H9 (cell line): Measurements from ENCODE around the gene MLIP. TPM values are rescaled to one million over a fixed set of nuclear protein-coding genes. Genes with fewer than 3 reads are reported as not detected.

Experiments
- DNase-seq: peaks from one replicate; pipeline ENCODE4 v3.0.0-alpha.2; 2017
- H2AFZ ChIP-seq: one replicate; pipeline ENCODE4 v1.6.1; 2013; ENCODE audit warnings: mild to moderate bottlenecking, low read length, control low read depth, moderate library complexity
- H2AK5ac ChIP-seq: 2 replicates; pipeline ENCODE4 v1.6.1; 2013; ENCODE audit warnings: low read length, control low read depth, mixed read lengths; ENCODE audit not compliant: insufficient read length
- H2BK120ac ChIP-seq: one replicate; pipeline ENCODE4 v1.6.1; 2013; ENCODE audit warnings: low read depth, mild to moderate bottlenecking, low read length, control low read depth, inconsistent platforms; ENCODE audit not compliant: poor library complexity, severe bottlenecking
- H2BK12ac ChIP-seq: 2 replicates; pipeline ENCODE4 v1.6.1; 2013; ENCODE audit warnings: low read length, control low read depth, mixed read lengths, low read depth; ENCODE audit not compliant: insufficient read length
- H2BK15ac ChIP-seq: 2 replicates; pipeline ENCODE4 v1.6.1; 2013; ENCODE audit warnings: low read depth, low read length, control low read depth
- H2BK20ac ChIP-seq: one replicate; pipeline ENCODE4 v1.6.1; 2013; ENCODE audit warnings: low read depth, mild to moderate bottlenecking, low read length, control low read depth, inconsistent platforms; ENCODE audit not compliant: poor library complexity, severe bottlenecking
- H2BK5ac ChIP-seq: 2 replicates; pipeline ENCODE4 v1.6.1; 2013; ENCODE audit warnings: low read length, control low read depth, mixed read lengths; ENCODE audit not compliant: insufficient read length
- H3K14ac ChIP-seq: 2 replicates; pipeline ENCODE4 v1.6.1; 2013; ENCODE audit warnings: low read length, control low read depth; ENCODE audit not compliant: insufficient read depth
- H3K18ac ChIP-seq: 2 replicates; pipeline ENCODE4 v1.6.1; 2013; ENCODE audit warnings: low read depth, mild to moderate bottlenecking, mixed read lengths, low read length, control low read depth; ENCODE audit not compliant: insufficient read length
- H3K23ac ChIP-seq: 2 replicates; pipeline ENCODE4 v1.6.1; 2013; ENCODE audit warnings: low read length, control low read depth, mixed read lengths, low read depth; ENCODE audit not compliant: insufficient read length
- H3K23me2 ChIP-seq: 2 replicates; pipeline ENCODE4 v1.6.1; 2013; ENCODE audit warnings: low read depth, mild to moderate bottlenecking, mixed read lengths, low read length, control low read depth; ENCODE audit not compliant: insufficient read length, poor library complexity, severe bottlenecking
- H3K27ac ChIP-seq: 2 replicates; pipeline ENCODE4 v1.5.1; 2013; ENCODE audit warnings: low read length, control low read depth, mixed read lengths, low read depth; ENCODE audit not compliant: insufficient read length
- H3K27me3 ChIP-seq: 2 replicates; pipeline ENCODE4 v1.6.1; 2013; ENCODE audit warnings: low read length, control low read depth, inconsistent platforms; ENCODE audit not compliant: insufficient read depth
- H3K4ac ChIP-seq: 2 replicates; pipeline ENCODE4 v1.6.1; 2013; ENCODE audit warnings: low read depth, mild to moderate bottlenecking, control low read depth, inconsistent platforms, low read length, moderate library complexity
- H3K4me1 ChIP-seq: 2 replicates; pipeline ENCODE4 v1.6.1; 2013; ENCODE audit warnings: low read length, control low read depth, inconsistent platforms; ENCODE audit not compliant: insufficient read depth
- H3K4me2 ChIP-seq: 2 replicates; pipeline ENCODE4 v1.6.1; 2013; ENCODE audit warnings: low read length, control low read depth, mixed read lengths; ENCODE audit not compliant: insufficient read length, insufficient read depth
- H3K56ac ChIP-seq: 2 replicates; pipeline ENCODE4 v1.6.1; 2013; ENCODE audit warnings: low read depth, mild to moderate bottlenecking, mixed read lengths, low read length, control low read depth; ENCODE audit not compliant: insufficient read length
- H3K79me1 ChIP-seq: 2 replicates; pipeline ENCODE4 v1.6.1; 2013; ENCODE audit warnings: low read depth, mild to moderate bottlenecking, moderate library complexity, low read length, control low read depth, inconsistent platforms; ENCODE audit not compliant: insufficient read depth, poor library complexity, severe bottlenecking
- H3K79me2 ChIP-seq: 2 replicates; pipeline ENCODE4 v1.6.1; 2013; ENCODE audit warnings: low read length, control low read depth, inconsistent platforms; ENCODE audit not compliant: insufficient read depth
- H3K9ac ChIP-seq: 2 replicates; pipeline ENCODE4 v1.6.1; 2013; ENCODE audit warnings: low read length, control low read depth, mixed read lengths; ENCODE audit not compliant: insufficient read length; ENCODE audit errors: extremely low read depth
- H3K9me3 ChIP-seq: one replicate; pipeline ENCODE4 v1.6.1; 2013; ENCODE audit warnings: low read depth, low read length, inconsistent platforms; ENCODE audit not compliant: control insufficient read depth
- H3T11ph ChIP-seq: one replicate; pipeline ENCODE4 v1.6.1; 2013; ENCODE audit warnings: mild to moderate bottlenecking, low read length, control low read depth, inconsistent platforms
- H4K20me1 ChIP-seq: one replicate; pipeline ENCODE4 v1.6.1; 2013; ENCODE audit not compliant: control insufficient read depth, insufficient read length, insufficient read depth
- H4K5ac ChIP-seq: 2 replicates; pipeline ENCODE4 v1.6.1; 2013; ENCODE audit warnings: low read depth, mild to moderate bottlenecking, mixed read lengths, low read length, control low read depth; ENCODE audit not compliant: insufficient read length
- H4K8ac ChIP-seq: replicated peaks from 2 replicates; pipeline ENCODE4 v1.6.1; 2013; ENCODE audit warnings: low read length, control low read depth, mixed read lengths, low read depth; ENCODE audit not compliant: insufficient read length
- H4K91ac ChIP-seq: 2 replicates; pipeline ENCODE4 v1.6.1; 2013; ENCODE audit warnings: low read depth, mild to moderate bottlenecking, moderate library complexity, mixed read lengths, low read length, control low read depth; ENCODE audit not compliant: insufficient read length
- H3K27ac Mint-ChIP-seq, 3 experiments: 2 replicates in 2 of 3; 3 replicates in 1 of 3; pipeline ENCODE4 v1.8.0; 2020 to 2021; ENCODE audit warnings: mixed read lengths in 3 of 3, mild to moderate bottlenecking in 1 of 3, moderate library complexity in 1 of 3
- H3K27me3 Mint-ChIP-seq: 2 replicates; pipeline ENCODE4 v1.8.0; 2021; ENCODE audit warnings: low read depth, mild to moderate bottlenecking, moderate library complexity, mixed read lengths
- H3K36me3 Mint-ChIP-seq, 3 experiments: 2 replicates in 2 of 3; 3 replicates in 1 of 3; pipeline ENCODE4 v1.8.0; 2020 to 2021; ENCODE audit warnings: low read depth in 3 of 3, mixed read lengths in 3 of 3; ENCODE audit not compliant: insufficient read depth in 1 of 3
- H3K4me1 Mint-ChIP-seq, 2 experiments: 2 replicates each; pipeline ENCODE4 v1.8.0; 2020; ENCODE audit warnings: mixed read lengths in 2 of 2
- H3K4me3 Mint-ChIP-seq, 2 experiments: 2 replicates in 1 of 2; 3 replicates in 1 of 2; pipeline ENCODE4 v1.8.0; 2020 to 2021; ENCODE audit warnings: mild to moderate bottlenecking in 2 of 2, mixed read lengths in 2 of 2, moderate library complexity in 1 of 2
- H3K9me3 Mint-ChIP-seq, 2 experiments: 2 replicates in 1 of 2; 3 replicates in 1 of 2; pipeline ENCODE4 v1.8.0; 2020; ENCODE audit warnings: mild to moderate bottlenecking in 2 of 2, mixed read lengths in 2 of 2, moderate library complexity in 1 of 2
- WGBS: extraction: QIAGEN DNeasy Blood & Tissue Kit; methylation state at CpG from one replicate; pipeline ENCODE4 v1.1.7; 2013; ENCODE audit warnings: missing lambda C conversion rate, low lambda C conversion rate, mixed read lengths; ENCODE audit not compliant: insufficient read length; ENCODE audit errors: extremely low coverage; 5-methylcytosine and 5-hydroxymethylcytosine counted together
- total RNA-seq: library from RNA; stranded (reverse); gene quantifications from 2 replicates; pipeline ENCODE4 v1.2.1, GENCODE V29; 2021
- TF ChIP-seq, protein P1 (sequence below): fragments of 200-600 bp; sonication (generic); conservative IDR thresholded peaks from 3 replicates; pipeline ENCODE4 v1.8.0; 2021; ENCODE audit warnings: antibody characterized with exemption, mild to moderate bottlenecking

MLIP gene
- total RNA-seq, 1 experiment from 2014 or later: not detected

DNA sequence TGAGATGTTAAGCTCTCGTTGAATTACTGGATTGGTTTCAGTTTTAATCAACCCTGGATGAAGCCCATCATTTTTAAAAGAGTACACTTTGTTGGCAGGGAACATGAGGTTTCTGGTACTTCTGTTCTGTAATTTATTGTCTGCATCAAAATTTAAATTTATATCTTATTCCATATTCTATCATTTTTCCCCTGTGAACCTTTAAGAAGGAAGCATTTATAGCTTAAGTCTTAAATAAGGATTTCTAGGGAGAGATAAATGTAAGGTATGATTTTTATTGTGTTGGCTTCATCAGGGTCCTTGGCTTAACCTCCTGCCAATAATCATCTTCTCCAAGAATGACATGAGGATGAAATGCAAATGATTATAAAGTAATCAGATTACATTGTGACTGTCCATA lies 40.6 kb downstream of the MLIP start:
- no peak overlapping the region for H2BK12ac ChIP-seq
- H3K23me2 ChIP-seq: no peaks in the 10 kb centered on the region
- H4K8ac ChIP-seq: no peak overlapping the region
- H3K79me1 ChIP-seq: no peaks in the 10 kb centered on the region
- H3K4me1 ChIP-seq: no peaks in the 10 kb centered on the region
- H4K91ac ChIP-seq: no peak overlapping the region
- no peaks in the 10 kb centered on the region for H3K9me3 ChIP-seq
- no peaks in the 10 kb centered on the region for H3K79me2 ChIP-seq
- no peak overlapping the region for H3T11ph ChIP-seq
- no peak overlapping the region for H3K4ac ChIP-seq
- no peak overlapping the region for H2AFZ ChIP-seq
- H3K14ac ChIP-seq: no peak overlapping the region
- WGBS: no CpG with 5 or more reads among the region's 1 CpG
- H2AK5ac ChIP-seq: no peak overlapping the region
- H3K23ac ChIP-seq: no peak overlapping the region
- Mint-ChIP-seq H3K4me1 (peaks cover 3% of the 10 kb centered on the region in 2 experiments; a peak in 1 of 4 replicates), H3K36me3 (no peaks in the 10 kb centered on the region), H3K27me3 (no peaks in the 10 kb centered on the region), H3K27ac (no peak overlapping the region), H3K9me3 (no peaks in the 10 kb centered on the region), H3K4me3 (no peak overlapping the region)
- H3K18ac ChIP-seq: no peak overlapping the region
- H2BK120ac ChIP-seq: no peak overlapping the region
- no peak overlapping the region for H3K27ac ChIP-seq
- H4K5ac ChIP-seq: no peak overlapping the region
- no peak overlapping the region for H2BK20ac ChIP-seq
- no peak overlapping the region for H2BK5ac ChIP-seq
- no peaks in the 10 kb centered on the region for H3K27me3 ChIP-seq
- H2BK15ac ChIP-seq: no peak overlapping the region
- TF ChIP-seq, protein P1, sequence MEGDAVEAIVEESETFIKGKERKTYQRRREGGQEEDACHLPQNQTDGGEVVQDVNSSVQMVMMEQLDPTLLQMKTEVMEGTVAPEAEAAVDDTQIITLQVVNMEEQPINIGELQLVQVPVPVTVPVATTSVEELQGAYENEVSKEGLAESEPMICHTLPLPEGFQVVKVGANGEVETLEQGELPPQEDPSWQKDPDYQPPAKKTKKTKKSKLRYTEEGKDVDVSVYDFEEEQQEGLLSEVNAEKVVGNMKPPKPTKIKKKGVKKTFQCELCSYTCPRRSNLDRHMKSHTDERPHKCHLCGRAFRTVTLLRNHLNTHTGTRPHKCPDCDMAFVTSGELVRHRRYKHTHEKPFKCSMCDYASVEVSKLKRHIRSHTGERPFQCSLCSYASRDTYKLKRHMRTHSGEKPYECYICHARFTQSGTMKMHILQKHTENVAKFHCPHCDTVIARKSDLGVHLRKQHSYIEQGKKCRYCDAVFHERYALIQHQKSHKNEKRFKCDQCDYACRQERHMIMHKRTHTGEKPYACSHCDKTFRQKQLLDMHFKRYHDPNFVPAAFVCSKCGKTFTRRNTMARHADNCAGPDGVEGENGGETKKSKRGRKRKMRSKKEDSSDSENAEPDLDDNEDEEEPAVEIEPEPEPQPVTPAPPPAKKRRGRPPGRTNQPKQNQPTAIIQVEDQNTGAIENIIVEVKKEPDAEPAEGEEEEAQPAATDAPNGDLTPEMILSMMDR: no peak
- H3K56ac ChIP-seq: no peak overlapping the region
- H3K9ac ChIP-seq: no peak overlapping the region
- H3K4me2 ChIP-seq: no peak overlapping the region
- no peaks in the 10 kb centered on the region for H4K20me1 ChIP-seq
- DNase-seq: no peak
